NCI-H748 (cell line): ENCODE data around the gene ACAA2.

ENCODE experiments used
- DNase-seq: peaks from one replicate; lab custom pipeline; 2025; ENCODE audit not compliant: unreplicated experiment; lab: John Stamatoyannopoulos, UW

ACAA2 gene

GRCh38 chr18:49744376-49745008 is 68.8 kb downstream of the ACAA2 start:
- DNase-seq, result no peak

GRCh38 chr18:49743117-49743567 is 70.2 kb downstream of the ACAA2 start:
- no peak for DNase-seq

GRCh38 chr18:49742316-49743116 is 70.8 kb downstream of the ACAA2 start:
- DNase-seq, result no peak

- DNase-seq, result no peak
Measured at GRCh38 chr18:49739275-49739674, 74.1 kb downstream of the ACAA2 start.

GRCh38 chr18:49738721-49739120 is 74.6 kb downstream of the ACAA2 start:
- DNase-seq, result no peak

- no peak for DNase-seq
Measured at GRCh38 chr18:49734836-49735235, 78.5 kb downstream of the ACAA2 start.

GRCh38 chr18:49733896-49734585 is 79.3 kb downstream of the ACAA2 start:
- no peak for DNase-seq

- DNase-seq, result no peak
Measured at GRCh38 chr18:49733321-49733720, 80.0 kb downstream of the ACAA2 start.
